ENCODE measurements around the gene CLDN5.
A peak's percentile ranks its signal among the peaks of the same experiment; 100 is the strongest.
"Not testable (repeated sequence)": the region's sequence is repeated elsewhere in the genome, so short reads cannot be mapped to it uniquely, and the experiment has no call there.

The CLDN5 gene

DNA sequence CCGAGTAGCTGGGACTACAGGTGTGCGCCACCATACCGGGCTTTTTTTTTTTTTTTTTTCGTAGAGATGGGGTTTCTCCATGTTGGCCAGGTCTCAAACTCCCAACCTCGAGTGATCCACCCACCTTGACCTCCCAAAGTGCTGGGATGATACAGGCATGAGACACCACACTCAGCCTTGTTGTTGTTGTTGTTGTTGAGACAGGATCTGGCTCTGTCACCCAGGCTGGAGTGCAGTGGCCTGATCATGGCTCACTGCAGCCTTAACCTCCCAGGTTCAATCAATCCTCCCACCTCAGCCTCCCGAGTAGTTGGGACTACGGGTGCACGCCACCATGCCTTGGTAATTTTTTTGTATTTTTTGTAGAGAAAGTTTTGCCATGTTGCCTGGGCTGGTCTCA, 23.4 kb upstream of the CLDN5 start:
- no peak for DNase-seq

DNA sequence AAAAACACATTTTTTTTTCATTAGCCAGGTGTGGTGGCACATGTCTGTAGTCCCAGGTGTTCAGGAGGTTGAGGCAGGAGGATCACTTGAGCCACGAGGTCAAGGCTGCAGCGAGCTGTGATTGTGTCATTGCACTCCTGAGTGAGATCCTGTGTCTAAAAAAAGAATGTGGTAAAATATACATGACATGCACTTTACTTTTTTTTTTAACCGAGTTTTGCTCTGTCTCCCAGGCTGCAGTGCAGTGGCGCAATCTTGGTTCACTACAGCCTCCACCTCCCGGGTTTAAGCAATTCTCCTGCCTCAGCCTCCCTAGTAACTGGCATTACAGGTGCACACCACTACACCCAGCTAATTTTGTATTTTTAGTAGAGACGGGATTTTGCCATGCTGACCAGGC, 22.5 kb upstream of the CLDN5 start:
- no peak for DNase-seq

DNA sequence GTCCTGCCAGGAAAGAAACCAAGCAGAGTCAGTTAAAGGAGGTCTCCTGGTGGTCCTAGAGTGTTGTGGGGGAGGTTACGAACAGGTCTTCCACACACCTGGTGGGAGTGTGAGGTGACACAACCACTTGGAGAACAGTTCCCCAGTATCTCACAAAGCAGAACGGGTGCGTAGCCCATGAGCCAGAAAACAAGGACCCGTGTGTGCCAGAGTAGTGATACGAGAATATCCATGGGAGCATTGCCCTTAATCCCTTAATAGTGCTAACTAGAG, 21.7 kb upstream of the CLDN5 start:
- DNase-seq = no peak

DNA sequence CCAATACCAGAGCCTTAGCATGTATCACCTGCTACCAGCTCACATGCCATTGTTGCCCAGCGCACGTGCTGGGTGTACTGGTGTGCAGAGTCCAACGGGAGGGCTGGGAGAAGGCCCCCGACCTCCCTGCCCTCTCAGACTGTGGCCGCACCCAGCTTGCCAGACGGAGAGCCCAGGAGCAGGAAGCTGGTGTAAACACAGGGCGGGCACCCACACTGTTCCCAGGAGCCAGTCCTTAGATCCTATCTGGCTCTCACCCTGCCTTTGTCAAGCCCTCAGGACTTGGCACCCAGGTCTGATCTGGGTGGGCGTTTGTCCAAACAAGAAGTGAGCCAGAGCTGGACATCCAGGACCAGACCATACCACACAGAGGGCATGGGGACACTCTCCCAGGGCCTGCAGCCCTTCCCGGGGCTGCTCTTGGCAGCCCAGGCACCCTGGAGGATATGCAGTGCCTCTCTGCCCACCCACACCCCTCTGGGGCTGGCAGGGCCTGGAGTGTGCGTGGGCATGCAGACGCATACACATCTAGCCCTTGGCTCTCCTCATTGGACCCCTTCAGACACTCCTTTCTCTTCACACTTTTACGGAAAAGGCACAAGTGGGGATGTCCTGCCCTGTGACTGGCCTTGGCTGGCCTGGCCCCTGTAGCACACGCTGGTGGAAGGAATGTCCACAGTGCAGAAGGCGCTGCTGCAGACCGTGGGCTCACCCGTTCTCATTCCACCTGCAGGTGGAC, 19.9 kb upstream of the CLDN5 start:
- no peak for DNase-seq

DNA sequence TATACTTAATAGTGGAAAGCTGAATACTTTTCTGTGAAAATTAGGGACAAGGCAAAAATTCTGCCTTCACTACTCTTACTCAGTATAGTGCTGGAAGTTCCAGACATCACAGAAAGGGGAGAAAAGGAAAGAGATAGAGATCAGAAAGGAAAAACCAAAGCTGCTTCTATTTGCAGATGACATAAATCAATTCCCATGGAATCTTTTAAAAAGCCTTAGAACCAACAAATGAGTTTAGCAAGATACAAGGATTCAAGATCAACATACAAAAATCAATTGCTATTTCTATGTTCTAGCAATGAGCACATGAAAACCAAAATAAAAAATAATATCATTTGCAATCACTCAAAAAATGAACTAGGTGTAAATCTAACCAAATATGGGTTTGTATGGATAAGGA, 16.2 kb upstream of the CLDN5 start:
- no peak for DNase-seq

DNA sequence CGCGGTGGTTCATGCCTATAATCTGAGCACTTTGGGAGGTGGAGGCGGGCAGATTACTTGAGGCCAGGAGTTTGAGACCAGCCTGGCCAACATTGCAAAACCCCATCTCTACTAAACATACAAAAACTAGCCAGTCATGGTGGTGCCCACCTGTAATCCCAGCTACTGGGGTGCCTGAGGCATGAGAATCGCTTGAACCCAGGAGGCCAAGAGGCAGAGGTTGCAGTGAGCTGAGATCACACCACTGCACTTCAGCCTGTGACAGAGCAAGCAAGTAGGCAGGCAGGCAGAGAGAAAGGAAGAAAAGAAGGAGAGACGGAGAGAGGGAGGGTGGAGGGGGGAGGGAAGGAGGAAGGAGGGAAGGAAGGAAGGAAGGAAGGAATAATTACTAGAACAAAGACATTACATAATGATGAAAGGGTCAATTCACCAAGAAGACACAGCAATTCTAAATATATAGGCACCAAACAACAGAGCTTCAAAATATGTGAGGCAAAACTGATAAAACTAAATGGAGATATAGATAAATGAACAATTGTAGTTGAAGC, 13.8 kb upstream of the CLDN5 start:
- DNase-seq = no peak

DNA sequence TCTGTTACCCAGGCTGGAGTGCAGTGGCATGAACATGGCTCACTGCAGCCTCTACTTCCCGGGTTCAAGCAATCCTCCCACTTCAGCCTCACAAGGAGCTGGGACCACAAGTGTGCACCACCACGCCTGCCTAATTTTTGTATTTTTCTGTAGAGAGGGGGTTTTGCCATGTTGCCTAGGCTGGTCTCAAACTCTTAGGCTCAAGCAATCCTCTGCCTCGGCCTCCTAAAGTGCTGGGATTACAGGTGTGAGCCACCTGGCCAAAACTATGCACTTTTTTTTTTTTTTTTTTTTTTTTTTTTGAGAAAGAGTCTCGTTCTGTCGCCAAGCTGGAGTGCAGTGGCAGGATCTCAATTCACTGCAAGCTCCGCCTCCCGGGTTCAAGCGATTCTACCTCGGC, 12.4 kb upstream of the CLDN5 start:
- no peak for DNase-seq

DNA sequence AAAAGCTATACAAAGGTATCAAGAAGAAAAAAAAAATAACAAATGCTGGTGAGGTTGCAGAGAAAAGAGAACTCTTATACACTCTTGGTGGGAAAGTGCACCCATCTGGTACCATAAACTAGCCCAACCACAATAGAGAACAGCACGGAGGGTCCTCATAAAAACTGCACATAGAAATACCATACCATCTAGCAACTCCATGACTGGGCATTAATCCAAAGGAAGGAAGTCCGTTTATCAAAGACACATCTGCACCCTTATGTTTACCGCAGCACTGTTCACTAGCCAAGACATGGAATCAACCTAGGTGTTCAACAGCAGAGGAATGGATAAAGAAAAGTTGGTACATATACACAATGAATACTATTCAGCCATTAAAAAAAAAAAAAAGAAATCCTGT, 10.8 kb upstream of the CLDN5 start:
- DNase-seq = no peak

DNA sequence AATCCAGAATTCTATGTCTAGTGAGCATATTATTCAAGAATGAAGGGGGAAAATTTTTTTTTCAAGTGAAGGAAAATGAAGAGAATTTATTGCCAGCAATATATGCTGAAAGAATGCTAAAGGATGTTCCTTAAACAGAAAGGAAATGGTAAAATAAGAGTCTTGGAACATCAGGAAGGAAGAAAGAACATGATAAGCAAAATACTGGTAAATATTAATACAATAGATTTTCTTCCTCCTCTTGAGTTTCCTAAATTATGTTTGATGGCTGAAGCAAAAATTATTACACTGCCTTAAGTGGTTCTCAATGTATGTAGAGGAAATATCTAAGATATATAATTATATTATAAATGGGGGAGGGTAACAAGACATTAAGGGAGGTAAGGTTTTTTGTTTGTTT, 9.6 kb upstream of the CLDN5 start:
- DNase-seq = no peak

DNA sequence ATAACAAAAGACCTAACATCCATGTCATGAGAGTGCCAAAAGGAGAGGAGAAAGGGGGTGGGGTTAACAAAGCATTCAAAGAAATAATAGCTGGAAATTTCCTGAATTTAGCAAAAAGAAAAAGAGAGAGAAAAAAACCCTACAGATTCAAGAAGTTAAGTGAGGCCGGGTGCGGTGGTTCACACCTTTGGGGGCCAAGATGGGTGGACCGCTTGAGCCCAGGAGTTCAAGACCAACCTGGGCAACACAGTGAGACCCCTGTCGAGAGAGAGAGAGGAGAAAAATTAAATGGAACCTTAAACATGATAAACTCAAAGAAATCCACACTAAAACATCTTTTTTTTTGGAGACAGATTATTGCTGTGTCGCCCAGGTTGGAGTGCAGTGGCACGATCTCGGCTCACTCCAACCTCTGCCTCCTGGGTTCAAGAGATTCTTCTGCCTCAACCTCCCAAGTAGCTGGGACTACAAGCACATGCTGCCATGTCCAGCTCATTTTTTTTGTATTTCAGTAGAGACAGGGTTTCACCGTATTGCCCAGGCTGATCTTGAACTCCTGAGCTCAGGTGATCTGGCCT, 8.9 kb upstream of the CLDN5 start:
- no peak for DNase-seq

DNA sequence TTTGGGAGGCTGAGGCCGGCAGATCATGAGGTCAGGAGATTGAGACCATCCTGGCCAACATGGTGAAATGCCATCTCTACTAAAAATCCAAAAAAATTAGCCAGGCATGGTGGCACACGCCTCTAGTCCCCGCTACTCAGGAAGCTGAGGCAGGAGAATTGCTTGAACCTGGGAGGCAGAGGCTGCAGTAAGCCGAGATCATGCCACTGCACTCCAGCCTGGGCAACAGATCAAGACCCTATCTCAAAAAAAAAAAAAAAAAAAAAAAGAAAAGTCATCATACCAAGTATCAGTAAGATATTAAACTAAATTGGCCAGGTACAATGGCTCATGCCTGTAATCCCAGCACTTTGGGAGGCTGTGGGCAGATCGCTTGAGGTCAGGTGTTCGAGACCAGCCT, 7.1 kb upstream of the CLDN5 start:
- not testable (repeated sequence) for DNase-seq

DNA sequence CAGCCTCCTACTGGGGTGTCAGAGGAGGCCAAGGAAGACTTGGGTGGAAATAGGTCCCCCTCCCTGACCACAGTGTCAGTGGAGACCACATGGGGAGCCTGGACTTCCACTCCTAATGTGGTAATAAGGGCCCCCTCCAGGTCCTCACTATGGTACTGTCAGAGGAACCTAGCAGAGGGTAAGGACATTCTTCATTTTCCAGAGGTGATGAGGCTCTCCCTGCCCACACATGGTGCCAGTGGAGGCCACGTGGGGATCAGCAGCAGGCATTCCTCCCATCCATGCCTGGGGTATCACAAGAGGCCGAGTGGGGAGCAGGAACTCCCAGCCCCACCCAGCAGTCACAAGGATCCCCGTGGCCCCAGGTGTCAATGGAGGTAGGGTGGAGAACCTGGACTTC, 6.5 kb upstream of the CLDN5 start:
- DNase-seq = no peak

DNA sequence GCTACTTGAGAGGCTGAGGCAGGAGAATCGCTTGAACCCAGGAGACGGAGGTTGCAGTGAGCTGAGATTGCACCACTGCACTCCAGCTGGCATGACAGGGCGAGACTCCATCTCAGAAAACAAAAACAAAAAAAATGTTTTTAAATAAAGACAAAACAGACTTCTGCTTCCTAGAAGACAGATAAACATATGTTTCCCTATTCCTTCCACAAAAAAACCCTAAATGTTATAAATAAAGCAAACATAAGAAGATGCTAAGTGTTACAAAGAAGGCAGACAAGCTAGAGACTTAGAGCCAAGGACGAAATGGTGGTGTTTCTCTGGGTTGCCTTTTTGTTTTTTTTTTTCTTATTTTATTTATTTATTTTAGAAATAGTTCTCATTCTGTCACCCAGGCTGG, 5.6 kb upstream of the CLDN5 start:
- DNase-seq = no peak

DNA sequence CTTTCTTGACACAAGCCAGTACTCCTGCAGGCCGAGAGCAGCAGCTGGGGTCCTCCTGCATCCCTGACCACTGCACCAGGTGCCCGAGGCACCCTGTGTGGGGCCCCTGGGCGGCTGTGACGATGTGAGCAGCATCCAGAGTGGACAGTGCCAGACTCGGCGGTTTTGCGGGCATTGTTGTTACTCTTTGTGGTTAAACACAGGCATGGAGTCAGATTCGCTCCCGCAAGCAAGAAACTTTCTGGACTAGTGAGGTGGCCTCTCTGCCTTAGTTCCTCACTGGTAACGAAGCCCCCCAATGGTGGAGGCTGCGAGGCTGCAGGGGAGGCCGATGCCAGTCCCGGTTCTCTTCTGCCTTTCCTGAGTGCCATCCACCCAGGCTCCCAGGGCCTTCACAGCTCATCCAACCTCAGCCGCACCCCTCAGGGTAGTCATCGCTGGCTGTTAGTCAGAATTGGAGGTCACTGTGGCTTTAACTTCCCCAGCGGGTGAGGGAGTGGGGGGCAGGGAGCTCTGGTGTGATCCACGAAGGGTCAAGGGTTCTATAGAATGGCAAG, 3.7 kb upstream of the CLDN5 start:
- DNase-seq = no peak

DNA sequence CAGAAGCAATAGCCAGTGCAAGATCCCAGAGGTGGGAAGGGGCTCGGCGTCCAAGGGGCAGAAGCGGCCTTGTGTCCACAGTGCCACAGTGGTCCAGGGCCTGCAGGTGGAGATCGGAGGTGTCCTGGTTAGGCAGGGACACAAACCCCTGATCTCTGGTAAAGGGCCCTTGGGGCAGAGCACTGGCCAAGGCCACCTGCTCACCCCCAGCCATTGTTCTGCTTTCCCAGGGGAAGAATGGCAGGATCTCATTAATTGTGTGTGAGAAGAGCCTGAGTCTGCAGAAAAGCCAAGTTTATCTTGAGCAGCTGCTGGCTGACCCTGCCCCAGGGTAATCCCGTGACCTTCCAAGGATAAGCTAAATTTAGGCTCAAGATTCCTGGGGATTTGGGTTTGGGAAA, 3.1 kb upstream of the CLDN5 start:
- DNase-seq = no peak

DNA sequence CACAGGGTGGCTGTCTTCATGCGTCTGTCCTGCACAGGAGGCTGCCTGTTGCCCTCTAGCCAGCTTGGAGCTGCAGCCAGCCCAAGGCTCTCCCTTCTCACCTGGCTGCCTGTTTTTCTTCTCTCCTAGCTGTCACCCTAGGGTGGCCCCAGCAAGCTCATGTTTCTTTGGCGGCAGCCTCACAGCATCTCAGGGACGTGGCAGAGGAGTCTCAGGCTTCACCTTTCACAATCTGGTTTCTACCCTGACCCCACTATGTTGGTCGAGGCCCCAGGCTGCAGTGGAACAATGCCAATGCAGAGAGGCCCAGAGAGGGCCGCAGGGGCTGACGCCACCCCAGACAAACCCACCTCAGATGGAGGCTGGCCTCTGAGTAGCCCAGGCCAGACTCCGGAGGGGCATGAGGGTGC, 2.5 kb upstream of the CLDN5 start:
- no peak for DNase-seq

DNA sequence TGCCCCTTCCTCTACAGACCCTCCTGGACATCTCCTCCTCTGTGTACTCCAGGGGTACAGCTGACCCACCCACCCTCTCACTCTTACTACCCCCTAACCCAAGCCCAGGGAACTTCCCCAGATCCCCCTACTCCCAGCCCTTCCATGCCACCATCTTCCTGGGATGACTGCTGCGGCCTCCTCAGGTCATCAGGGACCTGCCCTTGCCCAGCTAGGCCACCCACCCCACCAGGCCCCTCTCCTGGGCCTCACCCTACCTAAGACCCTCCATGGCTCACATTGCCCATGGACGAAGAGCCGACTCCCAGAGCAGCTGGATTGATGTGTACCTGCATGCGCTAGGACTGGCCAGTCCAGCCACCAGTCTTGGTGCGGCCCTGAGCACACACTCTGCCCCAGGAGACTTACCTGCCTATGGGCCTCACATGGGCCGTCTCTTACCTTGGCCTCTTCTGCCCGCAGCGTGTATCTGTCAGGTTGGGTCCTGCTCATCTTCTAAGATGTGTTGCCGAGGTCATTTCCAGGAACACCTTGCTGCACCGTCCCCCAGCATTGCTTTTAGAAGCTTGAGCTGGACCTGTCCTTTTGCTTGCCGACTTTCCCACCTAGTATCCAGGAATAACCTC, 2.0 kb upstream of the CLDN5 start:
- DNase-seq = no peak

DNA sequence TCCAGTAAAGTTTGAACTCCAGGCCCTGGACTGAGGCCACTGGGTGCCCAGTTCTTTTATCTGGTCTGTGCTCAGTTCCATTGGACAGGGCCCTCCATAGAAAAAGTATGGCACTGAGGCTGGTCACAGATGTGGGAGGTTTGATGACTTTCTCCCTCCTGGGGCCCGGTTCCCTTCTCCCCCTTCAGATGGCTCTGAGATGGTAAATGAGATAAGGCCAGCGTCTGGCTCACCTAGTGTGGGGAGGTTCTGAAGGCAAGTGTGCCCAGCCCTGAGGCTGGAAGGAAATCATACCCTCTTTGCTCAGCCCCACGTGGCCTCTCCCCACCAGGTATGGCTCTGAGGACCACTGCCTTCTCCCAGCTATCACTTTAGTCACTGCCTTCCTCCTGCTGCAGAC, 1.5 kb upstream of the CLDN5 start:
- DNase-seq = no peak

DNA sequence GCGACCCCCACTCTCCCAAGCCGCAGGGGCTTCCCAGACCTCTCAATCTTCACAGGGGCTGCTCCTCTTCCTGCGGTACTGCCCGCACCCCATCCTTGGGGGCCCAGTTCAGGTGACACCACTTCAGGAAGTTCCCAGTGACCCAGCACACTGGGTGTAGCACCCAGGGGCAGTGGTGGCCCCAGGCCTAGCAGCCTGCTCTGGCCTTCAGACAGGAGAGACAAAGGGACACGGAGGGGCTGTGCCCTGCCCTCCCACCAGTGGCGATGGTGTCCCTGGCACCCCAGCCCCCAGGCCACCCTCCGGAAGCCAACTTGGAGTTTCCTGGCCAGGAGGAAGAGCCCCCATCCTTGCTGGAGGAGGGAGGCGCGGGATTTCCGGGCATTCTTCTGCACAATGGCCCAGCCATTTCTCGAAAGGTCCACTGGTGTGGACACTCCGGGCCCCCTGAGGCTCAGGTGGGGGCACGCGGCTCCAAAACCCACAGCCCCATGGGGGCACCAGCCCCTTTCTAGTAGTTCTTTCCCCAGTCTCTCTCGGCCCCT, 978 bp upstream of the CLDN5 start:
- DNase-seq = no peak

DNA sequence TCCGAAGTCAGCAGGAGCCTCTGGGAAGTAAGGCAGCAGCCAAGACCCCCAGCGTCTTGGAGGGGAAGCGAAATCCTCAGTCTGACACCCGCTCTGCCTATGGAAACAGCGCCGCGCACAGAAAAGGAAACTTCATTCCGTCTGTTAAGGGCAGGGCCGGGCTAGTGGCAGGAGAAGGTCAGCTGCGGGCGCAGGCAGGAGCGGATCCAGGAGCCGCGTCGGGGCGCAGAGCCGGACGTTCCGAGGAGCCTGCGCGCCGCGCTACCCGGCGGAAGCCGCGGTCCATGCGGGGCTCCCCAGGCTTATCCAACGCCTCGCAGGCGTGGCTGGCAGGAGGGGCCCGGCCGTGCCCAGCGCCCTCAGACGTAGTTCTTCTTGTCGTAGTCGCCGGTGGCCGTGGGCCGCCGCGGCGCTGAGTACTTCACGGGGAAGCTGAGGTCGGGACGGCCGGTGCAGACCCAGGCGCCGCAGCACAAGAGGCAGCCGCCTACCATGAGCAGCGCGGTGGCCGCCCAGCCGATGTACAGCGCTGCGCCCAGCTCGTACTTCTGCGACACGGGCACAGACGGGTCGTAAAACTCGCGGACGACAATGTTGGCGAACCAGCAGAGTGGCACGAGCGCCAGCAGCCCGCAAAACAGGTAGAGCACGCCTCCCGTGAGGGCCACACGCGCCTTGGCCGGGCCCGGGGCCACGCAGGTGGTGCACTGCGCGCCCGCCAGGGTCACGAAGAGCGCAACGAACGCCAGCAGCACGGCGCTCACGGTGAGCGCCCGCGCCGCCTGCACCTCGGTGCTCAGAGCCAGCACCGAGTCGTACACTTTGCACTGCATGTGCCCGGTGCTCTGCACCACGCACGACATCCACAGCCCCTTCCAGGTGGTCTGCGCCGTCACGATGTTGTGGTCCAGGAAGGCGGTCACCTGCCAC, 705 bp downstream of the CLDN5 start:
- peak; percentile 66 for DNase-seq

DNA sequence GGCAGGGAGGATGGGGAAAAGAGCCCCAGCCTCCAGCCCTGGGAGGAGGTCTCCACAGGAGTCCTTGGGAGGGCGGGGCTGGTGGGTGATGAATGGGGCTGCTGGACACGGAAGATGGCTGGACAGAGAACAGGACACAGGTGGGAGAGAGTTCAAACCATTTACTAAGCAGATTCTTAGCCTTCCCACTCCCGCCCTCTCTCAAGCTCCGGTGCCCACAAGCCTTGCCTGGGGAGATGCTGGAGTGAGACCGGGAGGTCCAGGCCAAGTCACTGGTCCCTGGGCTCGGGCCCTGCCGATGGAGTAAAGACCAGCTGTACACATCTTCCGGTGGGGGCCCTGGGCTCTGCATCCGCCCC, 1.4 kb downstream of the CLDN5 start:
- DNase-seq = peak; percentile 57

DNA sequence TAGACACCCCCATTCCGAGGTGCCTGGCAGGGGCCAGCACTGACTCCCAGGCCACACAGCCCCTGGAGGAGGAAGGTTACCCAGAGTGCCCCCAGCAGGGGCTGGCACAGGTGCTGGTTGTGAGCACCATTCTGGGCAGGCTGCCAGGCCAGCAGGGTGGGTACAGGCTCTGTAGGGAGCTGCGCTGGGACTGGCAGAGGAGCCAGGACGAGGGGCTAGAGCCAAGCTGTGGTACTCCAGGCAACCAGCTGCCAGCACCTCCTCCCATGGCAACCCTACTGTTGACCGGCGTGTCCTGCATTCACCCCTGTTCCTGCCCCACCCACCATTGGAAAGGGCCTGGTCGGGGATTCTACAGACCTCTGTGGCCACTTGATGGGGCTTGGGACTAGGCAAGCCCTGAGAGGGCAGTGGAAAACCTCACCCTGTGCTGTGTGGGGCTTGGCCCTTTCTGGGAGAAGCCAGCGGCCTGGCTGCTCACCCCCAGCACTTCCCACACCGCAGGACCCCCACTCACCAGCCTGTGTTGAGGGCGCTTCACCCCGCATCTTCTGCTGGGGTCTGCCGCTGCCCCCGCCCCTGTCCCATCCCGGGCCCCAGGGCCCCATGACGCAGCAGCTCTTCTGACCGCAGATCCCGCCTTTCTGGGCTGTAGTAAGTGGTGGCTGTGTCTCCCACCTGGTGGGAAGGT, 1.9 kb downstream of the CLDN5 start:
- DNase-seq = peak; percentile 64
